GM10248 (cell line): ENCODE data around the gene SV2C.

Experiments
- CTCF ChIA-PET: fragments of 300-600 bp; sonication (Branson Sonifier 250); formaldehyde crosslinking; extraction: SDS; loops from one replicate; lab custom pipeline; 2021; ENCODE audit warnings: antibody characterized with exemption; lab: Yijun Ruan, JAX
- POLR2A ChIA-PET: fragments of 350-650 bp; sonication (Branson Sonifier 250); formaldehyde crosslinking; extraction: SDS; loops from one replicate; lab custom pipeline; 2020; ENCODE audit warnings: antibody characterized with exemption; lab: Yijun Ruan, JAX
- DNase-seq: peaks from one replicate; pipeline ENCODE4 v3.0.0; 2012; ENCODE audit errors: extremely low spot score
- TF ChIP-seq, protein P1 (sequence below): IDR thresholded peaks from 2 replicates; pipeline ENCODE4 v1.5.1; 2012; ENCODE audit warnings: mild to moderate bottlenecking, low read depth; ENCODE audit errors: extremely low read depth, missing control alignments, control extremely low read depth

The SV2C gene

DNA sequence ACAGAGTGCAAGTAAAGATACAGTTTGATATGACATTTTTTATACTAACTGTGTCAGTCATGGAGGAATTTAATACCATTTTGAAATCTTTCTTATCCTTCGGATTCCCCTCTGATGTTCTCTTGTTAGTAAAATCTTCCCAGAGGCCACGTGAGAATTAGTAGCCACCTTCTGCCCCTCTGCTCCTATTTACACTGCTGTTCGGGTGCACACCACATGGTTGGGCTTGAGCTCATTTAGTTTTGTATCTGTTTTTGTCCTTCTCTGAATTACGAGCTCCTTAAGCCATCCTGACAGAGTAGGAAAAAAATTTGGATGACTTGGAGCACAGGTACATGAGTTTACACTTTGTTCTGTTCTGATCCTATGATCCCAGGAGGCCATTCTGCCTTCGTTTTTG, 109.7 kb downstream of the SV2C start:
- ChIA-PET CTCF (interaction anchor here (0.9 to 2.6 kb wide), 2 partner anchors 18 to 64 kb away, joined by 3 to 14 read pairs; no protein-coding TSS in a partner anchor), POLR2A (no interaction called here)
- no peak for DNase-seq
- TF ChIP-seq, protein P1, sequence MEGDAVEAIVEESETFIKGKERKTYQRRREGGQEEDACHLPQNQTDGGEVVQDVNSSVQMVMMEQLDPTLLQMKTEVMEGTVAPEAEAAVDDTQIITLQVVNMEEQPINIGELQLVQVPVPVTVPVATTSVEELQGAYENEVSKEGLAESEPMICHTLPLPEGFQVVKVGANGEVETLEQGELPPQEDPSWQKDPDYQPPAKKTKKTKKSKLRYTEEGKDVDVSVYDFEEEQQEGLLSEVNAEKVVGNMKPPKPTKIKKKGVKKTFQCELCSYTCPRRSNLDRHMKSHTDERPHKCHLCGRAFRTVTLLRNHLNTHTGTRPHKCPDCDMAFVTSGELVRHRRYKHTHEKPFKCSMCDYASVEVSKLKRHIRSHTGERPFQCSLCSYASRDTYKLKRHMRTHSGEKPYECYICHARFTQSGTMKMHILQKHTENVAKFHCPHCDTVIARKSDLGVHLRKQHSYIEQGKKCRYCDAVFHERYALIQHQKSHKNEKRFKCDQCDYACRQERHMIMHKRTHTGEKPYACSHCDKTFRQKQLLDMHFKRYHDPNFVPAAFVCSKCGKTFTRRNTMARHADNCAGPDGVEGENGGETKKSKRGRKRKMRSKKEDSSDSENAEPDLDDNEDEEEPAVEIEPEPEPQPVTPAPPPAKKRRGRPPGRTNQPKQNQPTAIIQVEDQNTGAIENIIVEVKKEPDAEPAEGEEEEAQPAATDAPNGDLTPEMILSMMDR, result no peak

DNA sequence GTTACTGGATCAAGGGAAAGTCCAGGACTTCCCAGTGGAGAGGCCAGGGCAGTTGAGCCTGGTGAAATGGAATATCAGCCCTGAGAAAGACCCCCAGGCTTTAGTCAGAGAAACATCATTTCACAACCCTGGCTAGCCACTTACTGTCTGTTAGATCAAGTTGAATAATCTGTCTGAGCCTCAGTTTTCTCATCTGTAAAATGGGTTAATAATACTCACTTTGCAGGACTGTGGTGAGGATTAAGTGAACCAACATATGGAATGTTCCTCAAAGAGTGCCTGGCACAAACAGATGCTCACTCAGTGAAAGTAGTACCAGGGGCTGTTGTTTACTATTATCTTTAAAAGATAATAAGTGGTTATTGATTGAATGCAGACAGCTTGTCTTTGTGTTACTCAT, 110.5 kb downstream of the SV2C start:
- ChIA-PET POLR2A (no interaction called here), CTCF (interaction anchor here (2.6 kb wide), 1 partner anchor 18 kb away, joined by 14 read pairs; no protein-coding TSS in a partner anchor)
- TF ChIP-seq, protein P1, result no peak
- no peak for DNase-seq

DNA sequence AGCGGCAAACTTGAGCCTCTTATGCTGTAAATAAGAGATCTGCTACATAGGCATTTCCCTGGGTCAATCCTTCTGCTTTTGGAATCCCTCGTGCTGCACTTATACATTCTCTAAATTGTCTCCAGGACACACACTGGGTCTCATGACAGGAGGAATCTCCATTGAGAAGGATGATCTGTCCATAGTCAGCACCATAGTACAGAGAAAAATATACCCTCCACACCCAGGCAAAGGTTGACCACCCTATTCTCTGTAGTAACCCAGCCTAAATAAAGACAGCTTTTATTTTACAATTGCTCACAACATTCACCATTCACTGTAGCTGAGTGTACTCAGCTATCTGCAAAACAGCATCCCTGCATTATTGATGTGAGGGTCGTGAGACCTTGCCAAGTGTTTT, 111.2 kb downstream of the SV2C start:
- TF ChIP-seq, protein P1, result no peak
- no peak for DNase-seq
- ChIA-PET CTCF (interaction anchor here (2.6 kb wide), 1 partner anchor 19 kb away, joined by 14 read pairs; no protein-coding TSS in a partner anchor), POLR2A (no interaction called here)

DNA sequence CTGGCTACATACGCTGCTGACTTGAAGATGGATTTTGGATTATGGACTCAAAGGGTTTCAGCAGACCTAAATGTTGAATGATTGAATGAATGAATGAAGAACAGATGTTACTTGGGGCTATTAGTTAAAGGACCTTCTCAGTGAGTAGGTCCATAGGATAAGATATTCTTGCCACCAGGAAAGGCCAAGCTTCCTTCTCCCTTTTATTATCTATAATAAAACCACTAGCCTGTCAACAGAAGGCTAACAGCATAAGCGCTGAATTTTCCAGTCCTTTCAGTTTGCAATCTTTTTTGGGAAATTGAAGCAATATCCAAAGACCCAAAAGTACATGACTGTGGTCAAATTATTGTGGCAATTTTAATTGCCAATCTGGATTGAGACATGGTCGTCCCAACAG, 113.3 kb downstream of the SV2C start:
- no peak for DNase-seq
- ChIA-PET POLR2A (no interaction called here), CTCF (interaction anchor here (1.5 kb wide), 1 partner anchor 22 kb away, joined by 5 read pairs; no protein-coding TSS in a partner anchor)
- TF ChIP-seq, protein P1, result no peak

DNA sequence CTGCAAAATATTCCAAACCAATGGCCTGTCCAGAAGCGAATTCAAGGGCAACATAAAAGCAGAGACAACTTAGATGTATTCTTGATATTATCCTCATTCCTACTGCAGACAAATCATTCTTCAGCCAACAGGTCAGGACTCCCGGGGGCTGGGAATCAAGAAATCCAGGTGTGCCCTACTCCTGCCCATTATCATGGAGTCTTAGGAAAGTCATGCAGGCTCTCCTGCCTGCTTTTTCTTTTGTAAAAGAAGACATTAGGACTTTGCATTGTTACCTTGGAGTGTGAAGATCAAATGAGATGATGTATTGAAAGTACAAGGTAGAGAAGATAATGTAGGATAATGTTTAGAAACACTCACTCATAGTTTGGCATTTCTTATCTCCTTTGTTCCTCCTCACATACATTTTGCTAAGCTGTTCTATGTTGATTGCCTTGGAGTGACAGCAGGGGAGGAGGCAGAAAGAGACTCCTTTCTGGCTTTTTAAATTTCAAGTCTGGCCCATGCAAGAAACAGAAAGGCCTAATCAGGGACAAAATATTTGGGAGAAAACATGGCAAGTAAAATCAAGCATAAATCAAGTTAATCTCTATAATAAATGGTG, 113.8 kb downstream of the SV2C start:
- CTCF ChIA-PET, result interaction anchor here (1.1 kb wide), 1 partner anchor 21 kb away, joined by 4 read pairs; no protein-coding TSS in a partner anchor
- POLR2A ChIA-PET, result no interaction called here

DNA sequence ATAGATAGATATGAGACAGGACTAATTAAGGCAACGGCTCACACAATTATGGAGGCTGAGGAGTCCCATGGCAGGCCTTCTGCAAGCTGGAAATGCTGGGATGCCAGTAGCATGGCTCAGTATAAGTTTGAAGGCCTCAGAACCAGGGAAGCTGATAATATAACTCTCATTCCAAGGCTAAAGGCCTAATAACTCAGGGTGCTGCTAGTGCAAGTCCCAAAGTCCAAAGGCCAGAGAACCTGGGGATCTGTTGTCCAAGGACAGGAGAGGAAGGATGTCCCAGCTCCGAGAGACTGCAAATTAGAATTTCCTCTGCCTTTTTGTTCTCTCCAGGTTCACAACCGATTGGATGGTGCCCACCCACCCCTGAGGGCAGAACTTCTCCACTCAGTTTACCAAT, 114.5 kb downstream of the SV2C start:
- POLR2A ChIA-PET, result no interaction called here
- no peak for DNase-seq
- TF ChIP-seq, protein P1, result no peak
- CTCF ChIA-PET, result interaction anchor here (1.1 kb wide), 1 partner anchor 20 kb away, joined by 4 read pairs; no protein-coding TSS in a partner anchor

More for the DNA sequence above, 113.8 kb downstream of the SV2C start:
- no peak for DNase-seq
- TF ChIP-seq, protein P1, result no peak
